Activated CD4-positive, alpha-beta T cell treated with anti-CD3 and anti-CD28 coated beads, Interleukin-2, amount 50 U/mL, for 4 hours (primary cell): ENCODE data around the gene PDGFA.

ENCODE experiments used
- DNase-seq, 2 experiments: peaks; one replicate each; pipeline ENCODE4 v3.0.0-alpha.2; 2020

The PDGFA gene

GRCh38 chr7:485188-486081, 34.2 kb downstream of the PDGFA start:
- no peak for DNase-seq

- DNase-seq: no peak
These were observed 35.1 kb downstream of the PDGFA start for GRCh38 chr7:484356-485101.

- DNase-seq: no peak
These were observed 35.8 kb downstream of the PDGFA start for GRCh38 chr7:483656-484355.

- DNase-seq: no peak
These were observed 37.0 kb downstream of the PDGFA start for GRCh38 chr7:482521-483083.

- no peak for DNase-seq
These were observed 38.3 kb downstream of the PDGFA start for GRCh38 chr7:481219-481930.

- DNase-seq: no peak
These were observed 39.0 kb downstream of the PDGFA start for GRCh38 chr7:480531-481218.

- no peak for DNase-seq
These were observed 39.6 kb downstream of the PDGFA start for GRCh38 chr7:479948-480499.

GRCh38 chr7:479115-479947, 40.3 kb downstream of the PDGFA start:
- DNase-seq: no peak

GRCh38 chr7:477626-478220, 41.9 kb downstream of the PDGFA start:
- DNase-seq: no peak

GRCh38 chr7:476736-477360, 42.8 kb downstream of the PDGFA start:
- no peak for DNase-seq

- DNase-seq: no peak
These were observed 43.6 kb downstream of the PDGFA start for GRCh38 chr7:475951-476441.

- DNase-seq: no peak
These were observed 44.3 kb downstream of the PDGFA start for GRCh38 chr7:475425-475728.

- no peak for DNase-seq
These were observed 44.8 kb downstream of the PDGFA start for GRCh38 chr7:474605-475424.

- DNase-seq: no peak
These were observed 45.6 kb downstream of the PDGFA start for GRCh38 chr7:473870-474604.

GRCh38 chr7:473211-473734, 46.4 kb downstream of the PDGFA start:
- DNase-seq: no peak

GRCh38 chr7:472640-472957, 47.0 kb downstream of the PDGFA start:
- no peak for DNase-seq

GRCh38 chr7:471866-472639, 47.6 kb downstream of the PDGFA start:
- DNase-seq: no peak
